Urinary bladder (tissue), 4 donors: ENCODE results near the gene TEX261. TPM values are rescaled to one million over a fixed set of nuclear protein-coding genes. Genes with fewer than 3 reads are reported as not detected.

Experiments used
- DNase-seq: peaks from one replicate; pipeline ENCODE4 v3.0.0-alpha.2; 2015; ENCODE audit errors: extremely low spot score
- H3K27ac ChIP-seq: one replicate; pipeline ENCODE4 v1.5.1; 2013; ENCODE audit warnings: low read depth, mild to moderate bottlenecking, moderate library complexity
- H3K36me3 ChIP-seq: one replicate; pipeline ENCODE4 v1.6.1; 2013; ENCODE audit warnings: mild to moderate bottlenecking, moderate library complexity; ENCODE audit not compliant: insufficient read depth
- H3K4me1 ChIP-seq: one replicate; pipeline ENCODE4 v1.6.1; 2013; ENCODE audit warnings: mild to moderate bottlenecking, moderate library complexity; ENCODE audit not compliant: insufficient read depth
- H3K4me3 ChIP-seq: one replicate; pipeline ENCODE4 v1.5.1; 2013; ENCODE audit warnings: low read depth, low read length
- WGBS: extraction: QIAGEN DNeasy Blood & Tissue Kit; methylation state at CpG from one replicate; pipeline ENCODE4 v1.1.7; 2013; 5-methylcytosine and 5-hydroxymethylcytosine counted together
- polyA plus RNA-seq: library from polyadenylated mRNA; stranded (reverse); fragments of 200-250 nt; gene quantifications from one replicate; pipeline ENCODE4 v1.2.3, GENCODE V29; 2013
- small RNA-seq: library from RNA; depleted of rRNA; stranded (forward); fragments of <200 nt; gene quantifications from one replicate; pipeline ENCODE3, GENCODE V24; 2014
- total RNA-seq: library from RNA; depleted of rRNA; stranded (reverse); fragments of >200 nt; gene quantifications from one replicate; pipeline ENCODE4 v1.2.3, GENCODE V29; 2014
- donor health status: healthy with polysubstance abuse.
- donor health status: healthy.

The TEX261 gene
- total and polyA plus RNA-seq, 2 donors = 25.0 to 44.4 TPM

DNA sequence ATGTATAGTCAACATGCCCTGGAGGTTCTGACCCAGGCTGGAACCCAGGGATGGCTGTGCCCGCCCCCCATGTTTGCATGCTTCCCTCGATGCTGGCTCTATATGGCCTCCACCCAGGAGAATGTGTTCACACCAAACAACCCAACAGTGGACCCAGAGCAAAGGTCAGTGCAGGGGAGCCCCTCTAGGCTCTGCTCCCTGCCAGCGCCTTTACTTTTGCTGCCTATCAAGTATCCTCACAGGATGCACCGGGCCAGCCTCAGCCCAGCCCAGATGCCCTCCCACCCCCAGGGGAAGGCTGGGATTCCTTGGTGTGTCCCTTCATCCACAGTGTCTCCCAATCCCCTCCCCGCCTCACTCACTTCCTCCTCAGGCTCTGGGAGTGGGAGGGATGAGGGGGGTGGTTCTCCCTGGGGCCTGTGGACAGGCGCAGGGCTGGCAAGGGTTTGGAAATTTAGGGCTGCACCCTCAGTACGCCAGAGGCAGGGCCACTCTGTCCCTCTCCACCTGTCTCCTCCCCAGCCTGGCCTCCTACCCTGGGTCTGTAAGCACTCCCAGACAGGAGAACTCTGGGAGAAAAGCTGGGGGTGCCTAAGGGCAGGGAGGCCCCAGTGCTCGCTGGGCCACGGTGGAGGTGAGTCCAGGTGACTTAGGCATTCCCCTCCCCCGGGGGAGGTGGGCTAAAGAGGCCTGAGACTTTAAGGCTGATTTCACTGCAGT lies 56.6 kb downstream of the TEX261 start:
- Histone ChIP-seq H3K27ac (no peak overlapping the region), H3K4me1 (no peaks in the 10 kb centered on the region), H3K36me3 (no peaks in the 10 kb centered on the region), H3K4me3 (no peak overlapping the region)
- WGBS = 58% methylated on average over 10 of the region's 10 CpGs
- no peak for DNase-seq

DNA sequence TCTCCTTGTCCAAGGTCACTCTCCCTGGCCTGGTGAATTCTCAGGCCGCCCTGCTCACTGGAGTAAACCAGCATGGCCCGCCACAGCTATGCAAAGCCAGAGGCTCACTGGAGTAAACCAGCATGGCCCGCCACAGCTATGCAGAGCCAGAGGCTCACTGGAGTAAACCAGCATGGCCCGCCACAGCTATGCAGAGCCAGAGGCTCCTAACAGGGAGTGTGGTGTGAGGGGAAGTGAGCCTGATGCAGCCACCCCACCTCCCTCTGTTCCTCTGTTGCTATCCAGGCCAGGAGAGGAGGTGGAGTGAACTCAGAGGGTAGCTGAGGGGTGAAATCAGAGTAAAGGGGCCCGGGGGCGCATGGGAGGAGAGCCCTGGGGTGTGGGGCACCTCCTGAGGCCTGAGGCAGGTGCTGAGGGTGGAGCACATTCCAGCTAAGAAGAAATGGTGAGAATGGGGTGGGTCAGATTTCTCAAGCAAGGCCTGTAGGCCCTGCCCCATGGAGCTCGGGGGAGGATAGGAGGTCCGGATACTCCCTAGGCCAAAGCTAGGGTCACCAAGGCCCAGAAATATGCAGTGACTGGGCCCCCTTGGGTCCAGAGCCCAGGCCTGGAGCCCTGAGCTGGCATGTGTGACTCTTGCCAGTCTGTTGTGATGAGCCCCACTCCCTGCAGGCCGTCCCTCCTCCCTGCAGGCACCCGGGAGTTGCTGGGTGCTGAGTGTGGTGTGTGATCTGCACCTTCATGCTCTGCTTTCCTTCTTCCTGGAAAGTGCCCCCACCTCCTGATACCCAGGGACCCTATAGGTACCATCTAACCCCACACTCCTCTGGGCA lies 57.5 kb downstream of the TEX261 start:
- no peak for DNase-seq
- H3K4me3 ChIP-seq = no peak overlapping the region
- no peaks in the 10 kb centered on the region for H3K4me1 ChIP-seq
- H3K36me3 ChIP-seq = no peaks in the 10 kb centered on the region
- H3K27ac ChIP-seq = no peak overlapping the region
- whole genome bisulfite sequencing = 57% methylated on average over 10 of the region's 10 CpGs

DNA sequence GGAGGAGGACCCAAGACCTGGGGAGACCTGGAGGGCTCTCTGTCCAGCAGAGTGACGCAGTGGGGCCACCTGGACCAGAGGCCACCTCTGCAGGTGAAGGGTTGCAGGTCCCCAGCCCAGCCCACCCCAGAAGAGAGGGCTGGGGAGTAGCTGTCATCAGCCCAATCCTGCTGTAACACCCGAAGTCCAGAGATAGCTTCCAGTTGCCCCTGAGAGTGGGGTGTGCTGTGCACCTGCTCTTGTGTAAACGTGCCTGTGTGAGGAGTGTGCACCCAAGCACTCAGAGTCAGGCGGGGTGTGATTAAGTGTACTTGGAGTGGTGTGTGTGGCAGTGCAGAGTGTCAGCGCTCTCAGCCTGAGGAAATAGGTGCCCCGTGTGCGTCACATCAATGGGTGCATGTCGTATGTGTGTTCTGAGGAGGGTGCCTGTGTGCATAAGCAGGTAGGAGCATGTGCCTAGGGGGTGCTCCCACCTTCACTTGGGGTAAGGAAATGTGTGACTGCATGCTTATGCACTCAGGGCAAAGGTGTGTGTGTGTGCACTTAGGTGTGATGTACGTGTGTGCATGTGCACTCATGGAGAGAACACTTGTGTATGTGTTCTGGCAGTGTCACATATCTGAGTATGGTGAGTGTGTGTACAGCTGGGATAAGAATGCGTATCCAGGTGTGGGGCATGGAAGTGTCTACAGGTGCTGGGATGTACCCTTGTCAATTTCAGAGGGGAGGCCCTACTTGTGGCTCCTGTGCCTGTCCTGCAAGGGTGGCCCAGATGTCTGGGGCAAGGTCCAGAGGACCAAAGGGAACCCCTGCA lies 58.3 kb downstream of the TEX261 start:
- 78% methylated on average over 10 of the region's 10 CpGs for WGBS
- Histone ChIP-seq H3K4me3 (no peak overlapping the region), H3K27ac (no peak overlapping the region), H3K4me1 (no peaks in the 10 kb centered on the region), H3K36me3 (no peaks in the 10 kb centered on the region)
- no peak for DNase-seq

Small RNA genes within 50 kb of the gene (small RNA-seq; reads per million reads assigned to genes)
- not detected for gene RN7SL160P

Other genes with a start within 250 kb of the TEX261 start
- 3.5 TPM for gene ADD2, start 226.7 kb downstream of the TEX261 start, total RNA-seq
- 0.33 TPM for gene ADD2, start 226.7 kb downstream of the TEX261 start, polyA plus RNA-seq
- gene FIGLA, start 204.2 kb downstream of the TEX261 start, total RNA-seq = not detected
- not detected for gene FIGLA, start 204.2 kb downstream of the TEX261 start, polyA plus RNA-seq
- gene CLEC4F, start 174.3 kb downstream of the TEX261 start, total RNA-seq = not detected
- 0.03 TPM for gene CLEC4F, start 174.3 kb downstream of the TEX261 start, polyA plus RNA-seq
- gene CD207, start 159.1 kb downstream of the TEX261 start, total RNA-seq = not detected
- 0.06 TPM for gene CD207, start 159.1 kb downstream of the TEX261 start, polyA plus RNA-seq
- not detected for gene VAX2, start 94.3 kb downstream of the TEX261 start, total RNA-seq
- gene VAX2, start 94.3 kb downstream of the TEX261 start, polyA plus RNA-seq = 0.20 TPM
- 0.63 TPM for gene ATP6V1B1, start 59.0 kb downstream of the TEX261 start, total RNA-seq
- 0.27 TPM for gene ATP6V1B1, start 59.0 kb downstream of the TEX261 start, polyA plus RNA-seq
- 1.8 TPM for gene ANKRD53, start 16.2 kb downstream of the TEX261 start, total RNA-seq
- gene ANKRD53, start 16.2 kb downstream of the TEX261 start, polyA plus RNA-seq = 2.9 TPM
- 41.8 TPM for gene NAGK, start 73.8 kb upstream of the TEX261 start, total RNA-seq
- gene NAGK, start 73.8 kb upstream of the TEX261 start, polyA plus RNA-seq = 93.8 TPM
- 56.2 TPM for gene MCEE, start 135.4 kb upstream of the TEX261 start, total RNA-seq
- gene MCEE, start 135.4 kb upstream of the TEX261 start, polyA plus RNA-seq = 20.9 TPM
- gene MPHOSPH10, start 135.8 kb upstream of the TEX261 start, total RNA-seq = 24.3 TPM
- 21.3 TPM for gene MPHOSPH10, start 135.8 kb upstream of the TEX261 start, polyA plus RNA-seq
- gene PAIP2B, start 232.2 kb upstream of the TEX261 start, total RNA-seq = 7.6 TPM
- 4.2 TPM for gene PAIP2B, start 232.2 kb upstream of the TEX261 start, polyA plus RNA-seq